NCI-H2107 treated with DMSO at 0.1 percent for 48 hours (cell line): ENCODE measurements around the gene VOPP1.

Source experiments
- DNase-seq: peaks from one replicate; lab custom pipeline; 2025; ENCODE audit not compliant: unreplicated experiment; lab: John Stamatoyannopoulos, UW

Gene VOPP1

GRCh38 chr7:55533050-55533728, 39.1 kb downstream of the VOPP1 start:
- DNase-seq: peak; percentile 64

GRCh38 chr7:55532150-55532917, 40.0 kb downstream of the VOPP1 start:
- peak; percentile 94 for DNase-seq

- no peak for DNase-seq
Observed at GRCh38 chr7:55531536-55531935, 40.8 kb downstream of the VOPP1 start.

GRCh38 chr7:55527307-55527706, 45.0 kb downstream of the VOPP1 start:
- DNase-seq: peak; percentile 94

DNA sequence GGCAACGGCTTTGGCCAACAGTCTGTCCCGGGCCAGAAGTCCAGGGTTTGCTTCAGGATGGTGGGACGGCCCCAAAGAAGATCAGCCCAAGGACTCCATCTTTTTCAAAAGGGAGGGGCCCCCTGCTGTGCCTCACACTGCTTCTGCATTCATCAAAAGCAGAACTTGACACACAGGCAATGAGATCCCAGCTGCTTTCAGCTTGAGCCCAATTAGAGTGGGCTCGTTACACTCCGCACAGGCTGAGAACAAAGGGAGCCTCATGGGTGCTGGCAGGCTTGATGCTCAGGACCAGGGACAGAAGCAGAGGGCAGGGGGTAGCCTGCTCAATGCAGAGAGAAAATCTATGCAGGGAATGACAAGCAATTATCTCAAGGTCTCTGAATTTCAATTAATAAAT, 45.5 kb downstream of the VOPP1 start:
- peak; percentile 90 for DNase-seq

DNA sequence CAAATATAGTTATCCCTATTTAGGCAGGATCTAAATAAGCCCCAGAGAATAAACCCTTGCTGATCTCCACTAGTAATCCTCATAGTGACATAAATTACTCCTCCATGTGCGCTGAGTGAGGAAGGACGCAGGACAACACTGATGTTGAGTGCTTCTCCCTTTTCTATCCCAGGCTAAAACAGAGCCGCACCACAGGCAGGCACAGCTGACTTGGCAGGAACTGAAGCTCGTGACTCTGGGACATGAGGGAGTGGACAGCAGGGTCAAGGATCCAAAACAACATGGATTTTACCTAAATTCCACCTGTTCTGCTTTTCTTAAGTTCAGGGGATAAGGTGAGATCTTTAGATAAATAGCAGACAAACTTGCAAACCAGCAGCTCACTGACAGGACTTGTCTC, 46.0 kb downstream of the VOPP1 start:
- DNase-seq: peak; percentile 53

GRCh38 chr7:55524558-55525310, 47.6 kb downstream of the VOPP1 start:
- peak; percentile 58 for DNase-seq

DNA sequence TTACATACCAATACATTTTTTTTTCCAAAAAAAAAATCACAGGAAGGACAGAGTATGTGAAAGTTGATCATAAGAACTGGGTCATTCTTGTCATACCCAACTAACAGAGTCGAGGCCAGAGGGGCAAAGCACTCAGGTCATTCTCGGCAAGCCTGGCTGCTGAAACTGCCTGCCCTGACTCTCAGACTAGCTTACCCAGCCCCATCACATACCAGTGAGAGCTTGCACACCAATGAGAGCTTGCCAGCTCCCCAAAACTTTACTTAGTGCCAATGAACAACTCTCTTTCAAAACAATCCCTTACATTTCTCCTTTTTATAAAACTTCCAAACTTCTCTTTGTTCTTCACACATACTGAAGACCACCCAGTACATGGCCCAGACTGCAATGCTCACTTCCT, 48.9 kb downstream of the VOPP1 start:
- no peak for DNase-seq

- peak; percentile 89 for DNase-seq
Observed at GRCh38 chr7:55521917-55522902, 50.1 kb downstream of the VOPP1 start.

DNA sequence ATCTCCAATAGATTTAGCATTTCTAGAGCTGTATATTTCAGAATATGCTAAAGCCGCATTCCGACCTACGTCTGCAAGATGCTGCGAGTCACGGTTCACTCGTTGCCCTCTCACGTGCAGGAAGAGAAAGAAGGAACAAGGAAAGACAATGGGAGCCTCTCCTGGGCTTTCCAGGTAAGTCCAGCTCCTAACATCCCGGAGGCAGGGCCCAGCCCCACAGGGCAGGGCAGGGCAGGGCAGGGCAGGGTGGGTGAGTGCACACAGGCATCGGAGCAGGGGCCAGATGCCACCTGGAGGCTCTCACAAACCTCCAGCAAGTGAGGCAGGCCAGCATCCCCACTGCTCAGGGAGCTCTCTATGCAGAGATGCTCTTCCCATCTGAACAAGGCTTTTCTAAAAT, 50.8 kb downstream of the VOPP1 start:
- DNase-seq: no peak

DNA sequence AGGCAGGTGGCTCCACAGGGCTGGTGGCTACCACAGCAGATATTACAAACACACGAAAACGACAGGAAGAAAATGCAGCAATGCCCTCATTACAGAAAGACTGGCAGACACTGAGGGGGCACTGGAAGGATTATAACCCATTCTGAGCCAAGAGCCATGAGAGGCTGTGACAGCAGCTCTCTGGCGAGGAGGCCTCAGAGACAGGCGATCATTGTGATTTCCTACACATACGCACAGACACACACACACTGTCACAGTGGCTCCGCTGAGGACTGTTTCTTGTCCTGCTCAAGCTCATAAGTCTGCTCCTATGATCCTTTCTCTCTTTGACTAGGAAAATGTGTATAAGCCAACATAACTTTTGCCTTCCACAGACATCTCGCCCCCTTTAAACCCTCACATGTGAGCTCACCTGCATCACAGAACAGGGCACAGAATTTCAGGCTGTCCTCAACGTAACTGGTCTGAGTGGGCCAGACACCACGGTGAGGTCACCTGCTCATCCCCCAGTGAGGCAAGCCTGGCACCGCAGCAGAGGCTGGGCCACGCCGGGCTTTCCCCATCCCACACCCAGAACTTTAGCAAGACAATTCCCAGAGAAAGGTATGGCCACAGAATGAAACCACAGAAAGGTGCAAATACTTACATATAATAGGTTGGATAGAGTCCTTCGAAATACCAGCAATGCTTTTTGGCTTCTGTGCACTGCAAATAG, 51.7 kb downstream of the VOPP1 start:
- DNase-seq: no peak

DNA sequence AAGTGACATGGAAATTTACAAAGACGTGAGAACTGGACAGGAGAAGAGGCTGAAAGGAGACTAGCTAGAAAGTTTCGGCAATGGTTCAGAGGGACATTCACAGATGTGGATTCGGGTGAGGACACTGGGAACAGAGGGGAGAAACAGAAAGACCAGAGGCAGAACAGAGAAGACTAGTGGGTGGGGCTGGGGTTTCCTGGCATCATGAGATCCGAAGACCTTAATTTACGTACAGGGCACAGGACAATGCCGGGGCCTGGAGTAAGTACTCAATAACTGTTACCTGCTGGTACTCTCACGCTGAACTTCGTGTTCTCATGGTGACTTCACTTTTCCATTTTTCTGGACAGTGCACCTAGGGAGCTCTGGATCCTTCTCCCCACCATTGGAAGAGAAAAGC, 53.5 kb downstream of the VOPP1 start:
- no peak for DNase-seq

GRCh38 chr7:55517936-55518689, 54.2 kb downstream of the VOPP1 start:
- DNase-seq: no peak

DNA sequence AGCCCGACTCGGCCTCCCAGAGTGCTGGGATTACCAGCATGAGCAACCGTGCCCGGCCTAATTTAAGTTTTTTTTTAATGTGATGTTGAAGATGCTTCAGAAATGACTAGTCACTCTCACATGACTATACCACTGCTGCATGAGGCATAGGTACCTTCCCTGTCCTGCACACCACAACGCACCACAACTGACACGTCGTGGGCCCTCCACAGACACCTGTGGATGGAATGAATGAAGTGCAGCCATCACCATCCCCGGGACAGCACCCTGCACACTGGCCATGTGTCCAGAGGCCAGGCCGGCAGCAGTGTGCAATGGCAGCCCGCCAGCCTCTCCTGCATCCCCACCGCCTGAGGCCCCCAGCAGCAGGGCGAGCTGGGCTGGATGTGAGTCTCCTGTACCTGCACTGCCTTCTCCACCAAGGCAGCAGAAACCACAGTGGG, 55.1 kb downstream of the VOPP1 start:
- DNase-seq: no peak

- DNase-seq: no peak
Observed at GRCh38 chr7:55516409-55516808, 55.9 kb downstream of the VOPP1 start.

DNA sequence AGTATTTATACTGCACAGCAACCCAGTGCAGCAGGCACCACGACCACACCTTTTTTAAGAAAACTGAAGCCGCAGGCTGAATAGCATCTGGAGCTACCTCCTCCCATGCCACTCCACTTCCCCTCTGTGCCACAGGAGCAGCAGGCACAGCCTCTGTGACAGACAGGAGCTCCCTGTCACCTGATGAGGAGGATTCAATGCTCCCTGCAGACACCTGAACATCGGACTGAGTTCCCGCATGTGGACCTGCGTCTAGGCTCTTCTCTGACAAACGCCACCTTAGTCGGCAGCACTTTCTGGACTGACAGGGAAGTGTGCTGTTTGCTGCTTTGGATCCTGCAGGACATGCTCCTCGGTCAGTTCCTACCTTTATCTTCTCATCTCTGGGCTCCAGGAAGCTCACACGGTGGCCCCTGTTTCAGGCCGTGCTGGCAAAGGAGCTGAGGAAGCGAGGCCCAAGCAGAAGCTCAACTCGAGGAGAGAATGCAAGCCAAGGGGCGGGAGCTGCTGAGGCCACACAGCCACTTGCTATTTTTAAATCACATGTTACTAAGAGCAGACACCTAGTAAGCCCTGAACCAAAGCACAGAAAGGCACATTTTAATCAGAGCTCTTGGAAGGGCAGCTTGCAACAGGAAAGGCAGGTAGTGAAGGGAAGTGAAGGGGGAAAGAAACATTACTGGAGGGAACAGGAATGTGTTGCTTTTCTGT, 56.6 kb downstream of the VOPP1 start:
- DNase-seq: no peak

DNA sequence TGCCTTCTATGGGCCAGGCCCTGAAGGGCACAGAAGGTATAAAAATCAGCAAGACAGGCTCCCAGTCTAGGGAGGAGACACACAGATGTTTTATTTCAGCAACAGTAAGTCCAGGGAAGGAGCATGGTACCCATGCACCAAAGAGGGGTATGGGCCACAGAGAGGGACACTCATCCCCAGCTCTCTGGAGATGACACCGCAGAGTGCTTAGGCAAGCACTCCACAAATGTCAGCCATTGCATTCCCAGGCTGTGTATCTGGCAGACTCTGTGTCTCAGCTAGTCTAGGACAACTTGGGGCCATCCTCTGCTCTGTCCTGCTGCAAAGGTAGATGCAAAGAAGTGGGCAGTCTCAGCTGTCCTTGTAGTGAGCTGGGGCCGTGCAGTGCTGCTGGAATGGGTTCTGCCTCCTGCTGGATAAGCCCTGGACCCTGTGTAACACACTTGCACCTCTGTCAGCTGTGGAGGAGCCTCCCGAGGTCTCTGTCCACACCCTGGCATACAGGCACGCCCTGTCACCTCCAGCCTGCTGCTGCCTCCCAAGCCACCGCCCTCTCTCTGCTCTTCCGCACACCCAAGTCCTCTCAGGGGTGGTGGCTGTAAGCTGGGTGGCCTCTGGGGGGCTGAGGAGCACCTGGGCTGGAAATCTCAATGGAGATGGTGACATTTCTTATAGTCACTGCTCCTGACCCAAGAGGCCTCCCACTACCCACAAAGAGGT, 57.6 kb downstream of the VOPP1 start:
- no peak for DNase-seq

GRCh38 chr7:55513868-55514267, 58.4 kb downstream of the VOPP1 start:
- no peak for DNase-seq
